ENCODE results near the gene TOR1AIP1.
"Not testable (repeated sequence)": the region's sequence is repeated elsewhere in the genome, so short reads cannot be mapped to it uniquely, and the experiment has no call there.

The TOR1AIP1 gene

GRCh38 chr1:179882253-179883039 is at the start of gene TOR1AIP1:
Gene TOR1AIP1, plus strand, starts transcription at chr1:179882285. Its CDS starts 218 bp downstream, at chr1:179882503.
- DNase-seq = peak; percentile 98

- not testable (repeated sequence) for DNase-seq
Observed at GRCh38 chr1:179836686-179837445, 45.2 kb upstream of the TOR1AIP1 start.

DNA sequence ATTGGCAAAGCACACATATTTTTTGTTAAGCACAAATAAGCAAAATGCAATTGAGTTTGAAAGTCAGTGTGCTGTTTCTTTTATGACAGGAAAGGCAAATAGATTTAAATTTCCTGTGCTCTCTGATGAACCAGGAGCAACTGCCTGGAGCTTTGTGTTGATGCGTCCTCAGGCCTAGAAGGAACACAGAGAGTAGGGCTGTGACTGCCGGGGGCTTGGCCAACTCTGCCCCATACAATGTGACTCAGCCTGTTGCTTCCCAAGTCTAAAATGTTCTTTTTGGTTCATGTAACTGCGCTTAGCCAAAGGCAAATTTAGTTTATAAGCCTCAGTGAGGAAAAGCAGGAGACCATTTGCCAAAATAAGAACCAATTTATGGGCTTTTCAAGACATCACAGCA is 42.0 kb upstream of the TOR1AIP1 start:
- no peak for DNase-seq

DNA sequence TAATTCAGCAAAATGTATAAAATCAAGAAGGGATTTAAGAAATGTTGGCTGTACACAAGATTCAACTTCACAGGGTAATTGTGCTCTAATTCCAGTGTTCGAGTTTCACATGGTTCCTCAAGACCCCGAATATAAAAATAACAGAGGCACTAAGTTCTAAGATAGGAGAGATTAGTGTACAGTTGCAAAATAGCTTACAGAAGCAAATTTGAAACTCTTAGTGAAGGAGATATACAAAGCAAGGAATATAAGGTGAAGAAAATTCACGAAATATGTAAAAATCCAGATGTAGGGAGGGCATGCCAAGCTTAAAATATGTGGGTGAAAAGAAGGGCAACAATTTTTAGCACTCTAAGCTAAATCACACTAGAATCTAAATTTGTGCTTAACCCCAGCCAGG is 33.9 kb upstream of the TOR1AIP1 start:
- no peak for DNase-seq

DNA sequence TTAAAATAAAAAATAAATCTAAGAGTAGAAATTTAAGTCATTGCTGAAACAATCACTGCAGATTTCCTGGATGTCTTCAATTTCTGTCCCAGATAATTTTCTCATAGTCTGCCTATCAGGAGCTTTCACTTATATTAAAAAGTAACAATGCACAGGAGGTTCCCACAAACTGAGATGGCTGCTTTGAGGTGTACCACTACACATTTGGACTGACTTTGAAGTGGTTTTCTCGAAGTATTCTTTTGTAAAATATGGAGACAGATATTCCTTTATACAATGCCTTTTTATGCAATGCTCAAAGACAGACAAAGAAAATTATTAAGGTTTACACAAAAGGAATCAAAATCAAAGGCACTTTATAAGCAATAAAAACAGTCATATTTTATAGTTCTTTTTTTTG is 29.0 kb upstream of the TOR1AIP1 start:
- DNase-seq = no peak

DNA sequence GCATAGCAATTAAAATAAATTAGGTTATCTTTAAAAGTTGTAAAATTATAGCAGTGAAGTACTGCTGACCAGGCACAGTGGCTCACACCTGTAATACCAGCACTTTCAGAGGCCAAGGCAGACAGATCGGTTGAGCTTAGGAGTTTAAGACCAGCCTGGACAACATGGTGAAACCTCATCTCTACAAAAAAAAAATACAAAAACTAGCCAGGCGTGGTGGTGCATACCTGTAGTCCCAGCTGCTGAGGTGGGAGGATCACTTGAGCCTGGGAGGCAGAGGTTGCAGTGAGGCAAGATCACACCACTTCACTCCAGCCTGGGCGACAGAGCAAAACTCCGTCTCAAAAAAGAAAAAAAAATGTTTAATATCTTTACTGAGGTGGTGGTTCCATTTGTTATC is 26.3 kb upstream of the TOR1AIP1 start:
- DNase-seq = not testable (repeated sequence)

DNA sequence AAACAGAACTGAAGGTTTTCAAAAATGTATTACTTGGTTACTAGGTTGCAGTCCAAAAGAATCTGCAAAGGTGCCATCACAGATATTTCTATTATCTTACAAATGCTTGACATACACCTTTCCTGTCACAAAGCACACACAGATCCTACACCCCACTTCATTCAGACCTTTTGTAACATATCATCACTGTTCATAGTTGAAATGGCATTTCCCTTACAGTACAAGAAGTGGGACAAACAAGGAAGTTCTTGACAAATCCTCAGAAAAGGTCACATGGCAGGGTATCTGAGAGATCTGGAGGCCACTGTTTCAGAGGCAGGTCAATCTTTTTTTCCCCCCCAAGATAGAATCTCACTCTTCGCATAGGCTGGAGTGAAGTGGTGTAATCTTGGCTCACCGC is 25.8 kb upstream of the TOR1AIP1 start:
- no peak for DNase-seq

DNA sequence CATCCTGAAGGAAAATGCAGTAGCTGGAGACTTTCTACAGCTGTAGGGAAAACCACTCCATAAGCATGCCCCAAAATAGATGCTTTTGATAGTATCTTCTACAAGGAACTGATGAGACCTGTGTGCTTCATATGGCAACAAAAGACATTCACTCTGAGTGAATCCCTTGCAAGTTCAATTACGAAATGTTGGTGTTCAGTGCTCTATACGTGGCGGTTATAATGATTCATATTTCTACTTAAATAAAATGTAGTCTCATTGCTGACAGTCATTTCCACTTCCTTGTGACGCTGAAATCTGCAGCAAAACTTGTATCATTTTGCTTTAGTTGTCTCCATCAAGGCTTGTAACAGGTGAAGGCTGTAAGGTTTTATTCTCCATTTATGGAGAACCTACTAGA is 25.1 kb upstream of the TOR1AIP1 start:
- DNase-seq = no peak

GRCh38 chr1:179860652-179861051 is 21.4 kb upstream of the TOR1AIP1 start:
- no peak for DNase-seq

- no peak for DNase-seq
Observed at GRCh38 chr1:179865377-179865776, 16.7 kb upstream of the TOR1AIP1 start.

DNA sequence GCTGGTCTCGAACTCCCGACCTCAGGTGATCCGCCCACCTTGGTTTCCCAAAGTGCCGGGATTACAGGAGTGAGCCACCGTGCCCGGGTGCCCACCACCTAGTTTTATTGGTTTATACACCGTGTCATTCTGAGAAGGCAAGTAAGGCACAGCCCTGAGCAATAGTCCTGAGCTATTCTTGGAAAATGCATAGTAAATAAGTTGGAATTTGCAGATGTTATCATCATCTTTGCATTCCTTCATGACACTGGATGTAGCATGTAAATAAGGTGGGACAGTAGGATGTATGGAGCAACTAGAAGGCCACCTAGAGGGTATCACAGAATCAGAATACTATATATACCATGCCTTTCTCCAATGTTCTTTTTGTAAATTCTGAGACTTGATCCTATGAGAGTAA is 15.5 kb upstream of the TOR1AIP1 start:
- DNase-seq = no peak

DNA sequence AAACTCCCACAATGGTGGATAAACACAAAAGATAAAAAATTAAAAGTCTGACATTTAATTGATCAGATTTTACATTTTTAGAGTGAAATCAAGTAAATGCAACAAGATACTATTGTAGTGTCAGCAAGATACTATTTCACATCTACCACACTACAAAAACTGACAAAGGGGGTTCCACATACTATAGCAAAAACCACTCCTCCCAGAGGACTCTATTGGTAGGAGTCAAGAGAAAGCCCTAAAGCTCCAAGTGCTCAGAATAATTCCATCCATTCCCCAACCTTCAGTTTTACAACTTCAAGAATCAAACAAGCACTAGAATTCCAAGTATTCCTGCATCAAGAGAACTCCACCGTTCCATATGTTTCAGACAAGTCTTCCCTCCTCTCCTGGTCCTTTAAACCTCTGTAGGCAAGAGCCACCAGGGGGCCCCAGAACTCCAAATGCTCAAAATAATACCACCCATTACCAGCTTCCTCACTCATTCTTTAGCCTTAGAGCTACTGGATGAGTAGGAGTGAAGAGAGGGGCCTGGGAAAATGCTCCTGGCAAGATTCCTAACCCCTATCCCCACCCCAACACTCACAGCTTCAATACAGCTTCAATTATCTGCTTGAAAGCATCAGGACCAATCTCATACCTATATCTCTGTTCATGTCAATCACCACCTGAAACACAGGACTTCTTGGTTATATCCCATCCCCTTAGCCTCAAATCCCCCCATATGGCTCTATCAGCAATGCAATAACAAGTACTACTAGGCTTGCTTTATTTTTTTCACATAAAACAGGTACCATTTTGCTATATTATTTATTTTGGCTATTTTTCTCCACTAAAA is 14.4 kb upstream of the TOR1AIP1 start:
- peak; percentile 83 for DNase-seq

- no peak for DNase-seq
Observed at GRCh38 chr1:179870870-179871269, 11.2 kb upstream of the TOR1AIP1 start.

GRCh38 chr1:179871940-179872339 is 10.1 kb upstream of the TOR1AIP1 start:
- DNase-seq = no peak

DNA sequence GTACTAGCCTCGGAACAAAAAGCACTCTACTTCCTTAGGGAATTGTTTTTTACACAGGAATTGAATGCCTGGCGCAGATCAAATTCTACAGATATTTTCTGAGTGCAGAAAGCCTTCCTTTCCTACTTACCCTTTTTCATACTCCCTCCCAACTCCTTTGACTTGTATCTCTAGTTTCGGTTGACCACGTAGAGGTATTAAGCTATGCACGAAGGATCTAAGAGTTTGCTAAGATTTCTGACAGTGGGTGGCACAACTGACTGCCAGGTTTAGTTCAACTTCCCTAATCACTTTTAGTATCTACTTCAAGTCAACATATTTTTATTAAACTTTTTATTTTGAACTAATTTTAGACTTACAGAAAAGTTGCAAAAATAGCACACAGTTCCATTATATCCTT is 9.5 kb upstream of the TOR1AIP1 start:
- no peak for DNase-seq

GRCh38 chr1:179873438-179873851 is 8.6 kb upstream of the TOR1AIP1 start:
- no peak for DNase-seq

- DNase-seq = no peak
Observed at GRCh38 chr1:179875596-179876299, 6.3 kb upstream of the TOR1AIP1 start.

DNA sequence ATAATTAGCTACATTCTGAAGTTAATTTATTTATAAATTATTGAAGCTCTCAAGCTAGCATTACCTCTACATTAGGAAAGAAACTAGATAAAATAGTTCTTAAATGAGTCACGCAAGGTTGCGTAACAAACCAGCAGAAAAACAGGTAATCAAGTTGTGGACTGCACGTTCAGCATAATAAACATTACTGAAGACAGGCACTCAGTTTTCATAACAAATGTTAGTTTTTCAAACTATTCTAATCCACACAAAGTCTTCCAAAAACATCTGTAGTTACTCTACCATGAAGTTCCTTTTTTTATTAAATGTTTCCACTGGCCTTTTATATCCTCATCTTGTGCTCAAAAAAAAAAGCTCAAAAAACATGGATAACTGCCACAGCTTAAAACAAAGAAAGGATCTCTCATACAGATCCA is 5.8 kb upstream of the TOR1AIP1 start:
- DNase-seq = peak; percentile 35

- DNase-seq = peak; percentile 97
Observed at GRCh38 chr1:179877586-179878265, 4.4 kb upstream of the TOR1AIP1 start, which contains the start of gene TOR1AIP2. Gene TOR1AIP2, minus strand, starts transcription at chr1:179877803. Its CDS starts 25,138 bp downstream, at chr1:179852665.

DNA sequence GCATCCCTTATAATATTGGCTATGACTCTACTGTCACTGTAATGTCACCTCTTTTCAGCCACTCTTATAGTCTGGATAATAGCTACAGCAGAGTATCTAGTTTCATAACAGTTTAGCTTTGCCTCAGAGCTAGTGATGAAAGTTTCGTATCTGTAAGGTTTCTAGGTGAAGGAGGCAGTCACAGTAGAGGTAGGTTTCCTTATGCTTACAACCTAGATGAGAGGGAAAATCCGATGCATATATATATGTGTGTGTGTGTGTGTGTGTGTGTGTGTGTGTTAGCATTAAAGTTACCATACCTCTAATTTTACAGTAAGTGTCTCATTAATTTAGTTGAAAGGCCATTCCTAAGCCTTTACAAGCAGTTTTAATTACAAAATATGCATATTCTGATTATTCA is 2.3 kb upstream of the TOR1AIP1 start:
- DNase-seq = no peak

DNA sequence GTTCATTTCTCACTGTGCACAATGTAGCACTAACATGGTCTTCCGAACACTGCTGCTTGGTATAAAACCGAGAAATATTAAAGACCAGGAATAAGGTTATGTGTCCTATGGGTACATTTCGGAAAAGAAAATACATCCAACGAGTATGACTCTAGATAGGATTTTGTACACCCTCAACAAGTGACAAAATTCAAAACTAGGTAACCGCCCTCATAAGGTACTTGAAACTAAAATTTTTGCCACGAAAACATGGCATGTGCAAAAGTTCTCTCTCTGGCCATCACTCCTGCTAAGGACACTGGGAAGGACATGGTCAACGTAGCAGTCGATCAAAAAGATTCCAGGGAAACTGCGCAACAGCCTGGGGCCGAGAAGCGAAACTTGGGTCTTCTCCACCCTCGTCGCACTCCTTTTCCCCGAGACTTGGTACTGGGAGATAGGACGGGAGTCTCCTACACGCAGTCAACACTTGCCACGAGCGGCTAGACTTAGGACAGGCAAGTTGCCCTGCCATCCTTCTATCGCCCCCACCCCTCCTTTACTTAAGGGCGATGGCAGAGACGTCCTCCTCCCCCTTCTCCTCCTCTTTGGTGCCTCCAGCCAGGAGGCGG is 338 bp upstream of the TOR1AIP1 start:
- DNase-seq = peak; percentile 87
